GM19351 (cell line): ENCODE results near the gene TBC1D13.
"Not testable (repeated sequence)": the region's sequence is repeated elsewhere in the genome, so short reads cannot be mapped to it uniquely, and the experiment has no call there.

Experiments
- ATAC-seq: cut with Tn5 transposase; IDR thresholded peaks from one replicate; pipeline ENCODE4 v1.9.1; 2021; ENCODE audit warnings: mild to moderate bottlenecking, moderate library complexity; ENCODE audit not compliant: unreplicated experiment

TBC1D13 gene

GRCh38 chr9:128786681-128787601 is at the start of gene TBC1D13:
Gene TBC1D13, plus strand, starts transcription at chr9:128787253. Its CDS starts 101 bp downstream, at chr9:128787354.
- ATAC-seq: peak; percentile 95

DNA sequence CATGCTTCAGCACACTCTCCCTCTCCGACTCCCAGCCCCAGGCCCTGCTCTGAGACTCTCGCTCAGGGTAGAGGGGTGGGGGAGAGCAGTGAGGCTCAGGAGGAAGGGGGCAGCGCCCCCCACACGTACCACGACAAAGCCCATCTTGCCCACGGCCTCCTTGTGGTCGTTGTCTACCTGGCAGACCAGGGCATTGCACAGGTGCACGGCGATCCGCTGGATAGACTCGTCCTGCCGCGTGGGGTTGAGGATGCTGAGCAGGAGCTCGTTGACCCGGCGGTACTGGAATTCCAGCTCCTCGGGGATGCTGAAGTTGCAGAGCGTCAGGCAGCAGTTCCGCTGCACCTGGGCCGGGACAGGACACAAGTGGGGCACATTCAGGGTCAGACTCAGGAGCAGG is 44.7 kb upstream of the TBC1D13 start:
- no peak for ATAC-seq

GRCh38 chr9:128743421-128743820 is 43.6 kb upstream of the TBC1D13 start:
- no peak for ATAC-seq

DNA sequence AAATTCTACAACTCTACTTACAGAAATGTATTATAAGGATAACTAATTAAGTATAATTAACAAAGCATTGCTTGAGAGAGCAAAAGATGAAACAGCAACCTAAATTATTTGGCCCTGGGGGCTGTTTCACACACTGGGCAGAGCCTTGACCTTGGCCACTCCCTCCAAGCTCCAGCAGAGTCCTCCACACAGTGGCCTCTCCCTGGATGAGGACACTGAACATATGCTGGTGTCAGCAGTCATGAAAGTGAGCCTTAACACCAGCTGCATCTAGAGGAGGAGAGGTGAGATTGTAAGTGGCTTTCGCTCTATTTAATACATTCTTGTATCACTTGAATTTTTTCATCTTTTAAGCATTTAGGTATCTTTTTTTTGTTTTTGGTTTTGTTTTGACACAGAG is 39.8 kb upstream of the TBC1D13 start:
- no peak for ATAC-seq

- ATAC-seq: no peak
These were observed 36.0 kb upstream of the TBC1D13 start for GRCh38 chr9:128750926-128751595.

- no peak for ATAC-seq
These were observed 33.4 kb upstream of the TBC1D13 start for GRCh38 chr9:128753627-128754026.

GRCh38 chr9:128757602-128758001 is 29.5 kb upstream of the TBC1D13 start:
- ATAC-seq: no peak

DNA sequence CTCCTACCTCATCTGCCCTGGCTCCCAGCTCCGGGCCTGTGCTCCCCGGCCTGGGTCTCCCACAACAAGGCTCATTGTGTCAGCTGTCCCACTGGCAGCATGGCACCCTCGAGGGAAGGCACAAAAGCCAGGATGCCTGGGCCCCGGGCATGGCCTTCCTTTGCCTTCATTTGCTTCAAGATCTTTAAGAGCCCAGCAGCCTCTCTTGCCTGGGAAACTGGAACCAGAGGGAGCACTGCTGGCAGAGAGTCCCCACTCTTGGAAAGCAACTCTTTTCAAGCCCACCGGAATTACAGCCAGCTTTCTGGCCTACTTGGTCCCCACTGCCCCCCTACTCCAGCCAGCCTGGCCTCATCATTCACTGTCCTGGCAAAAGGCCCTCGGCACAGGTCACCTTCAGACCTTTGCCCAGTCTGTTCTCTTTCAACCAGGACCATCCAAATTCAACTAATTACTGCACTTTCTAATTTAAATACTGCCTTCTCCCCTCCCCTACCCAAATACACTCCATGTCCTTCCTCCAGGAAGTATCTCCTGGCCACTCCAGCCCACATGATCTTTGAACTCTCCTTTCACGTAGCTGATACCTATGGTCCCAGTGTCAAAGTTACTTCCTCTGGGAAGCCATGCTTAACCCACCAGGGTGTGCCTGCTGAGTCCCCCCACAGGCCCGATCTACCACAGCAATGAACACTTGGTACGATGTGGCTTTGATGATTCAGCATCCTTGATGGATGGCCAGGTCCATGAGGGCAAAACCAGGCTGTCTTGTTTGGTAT is 24.2 kb upstream of the TBC1D13 start:
- no peak for ATAC-seq

DNA sequence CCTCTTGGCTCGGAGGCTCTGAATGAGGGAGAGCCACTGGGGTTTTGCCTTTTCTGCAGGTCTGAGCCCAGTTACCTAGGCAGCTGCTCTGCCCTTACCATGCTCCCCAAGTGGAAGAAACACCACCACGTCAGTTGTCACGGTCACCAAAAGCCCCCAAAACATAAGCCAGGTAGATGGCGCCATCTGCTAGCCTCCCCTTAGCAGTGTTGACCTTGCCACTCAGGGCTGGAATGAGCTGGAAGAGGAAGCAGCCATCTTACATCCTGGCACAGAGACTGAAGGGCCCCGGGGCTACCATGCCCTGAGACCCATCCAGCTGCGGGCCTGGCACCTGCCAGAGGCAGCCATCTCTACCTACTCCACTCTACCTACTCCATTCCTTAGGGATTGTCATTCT is 22.7 kb upstream of the TBC1D13 start:
- no peak for ATAC-seq

DNA sequence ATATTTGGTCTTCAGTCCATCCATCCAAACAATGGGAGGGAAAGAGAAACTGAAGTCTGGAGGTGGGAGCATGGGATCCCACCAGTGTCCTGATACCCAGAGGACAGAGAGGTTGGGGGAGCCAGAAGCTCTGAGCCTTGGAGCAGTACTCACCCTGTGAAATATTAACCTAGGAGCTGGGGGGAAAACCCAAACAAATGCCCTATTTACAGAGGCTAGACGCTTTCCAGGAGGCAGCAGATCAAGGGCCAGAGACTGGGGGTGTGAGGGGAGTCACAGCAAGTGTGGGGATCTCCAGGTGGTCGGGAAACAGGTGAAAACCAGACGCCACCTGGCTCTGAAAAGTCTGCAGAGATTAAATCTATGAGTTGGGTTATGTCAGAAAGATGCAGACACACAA is 21.6 kb upstream of the TBC1D13 start:
- ATAC-seq: no peak

- no peak for ATAC-seq
These were observed 18.4 kb upstream of the TBC1D13 start for GRCh38 chr9:128768606-128769005.

DNA sequence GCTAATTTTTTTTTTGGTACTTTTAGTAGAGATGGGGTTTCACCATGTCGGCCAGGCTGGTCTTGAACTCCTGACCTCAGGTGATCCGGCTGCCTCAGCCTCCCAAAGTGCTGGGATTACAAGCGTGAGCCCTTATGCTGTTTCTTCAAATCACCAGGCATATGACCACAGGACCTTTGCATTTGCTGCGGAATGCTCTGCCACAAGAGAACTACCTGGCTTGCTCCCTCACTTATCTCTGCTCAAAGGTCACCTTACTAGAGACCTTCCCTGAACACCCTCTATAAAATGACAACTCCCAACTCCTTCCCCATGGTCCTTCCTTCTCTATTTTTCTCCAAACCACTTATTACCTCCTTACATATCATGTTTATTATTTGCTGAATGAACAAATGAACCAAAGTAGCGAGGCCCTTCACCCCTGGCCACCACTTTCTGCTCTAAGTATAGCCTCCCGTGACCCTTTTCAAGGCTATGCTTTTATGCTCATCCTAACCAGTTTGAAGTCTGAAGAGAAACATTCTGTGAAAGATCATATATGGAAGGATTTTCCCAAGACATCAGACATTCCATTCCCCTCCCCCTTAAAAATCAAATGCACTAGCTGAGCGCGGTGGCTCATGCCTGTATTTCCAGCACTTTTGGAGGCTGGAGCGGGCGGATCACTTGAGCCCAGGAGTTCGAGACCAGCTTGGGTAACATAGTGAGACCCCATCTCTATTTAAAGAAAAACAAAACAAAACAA is 16.6 kb upstream of the TBC1D13 start:
- no peak for ATAC-seq

- peak; percentile 14 for ATAC-seq
These were observed 15.8 kb upstream of the TBC1D13 start for GRCh38 chr9:128771094-128771721.

DNA sequence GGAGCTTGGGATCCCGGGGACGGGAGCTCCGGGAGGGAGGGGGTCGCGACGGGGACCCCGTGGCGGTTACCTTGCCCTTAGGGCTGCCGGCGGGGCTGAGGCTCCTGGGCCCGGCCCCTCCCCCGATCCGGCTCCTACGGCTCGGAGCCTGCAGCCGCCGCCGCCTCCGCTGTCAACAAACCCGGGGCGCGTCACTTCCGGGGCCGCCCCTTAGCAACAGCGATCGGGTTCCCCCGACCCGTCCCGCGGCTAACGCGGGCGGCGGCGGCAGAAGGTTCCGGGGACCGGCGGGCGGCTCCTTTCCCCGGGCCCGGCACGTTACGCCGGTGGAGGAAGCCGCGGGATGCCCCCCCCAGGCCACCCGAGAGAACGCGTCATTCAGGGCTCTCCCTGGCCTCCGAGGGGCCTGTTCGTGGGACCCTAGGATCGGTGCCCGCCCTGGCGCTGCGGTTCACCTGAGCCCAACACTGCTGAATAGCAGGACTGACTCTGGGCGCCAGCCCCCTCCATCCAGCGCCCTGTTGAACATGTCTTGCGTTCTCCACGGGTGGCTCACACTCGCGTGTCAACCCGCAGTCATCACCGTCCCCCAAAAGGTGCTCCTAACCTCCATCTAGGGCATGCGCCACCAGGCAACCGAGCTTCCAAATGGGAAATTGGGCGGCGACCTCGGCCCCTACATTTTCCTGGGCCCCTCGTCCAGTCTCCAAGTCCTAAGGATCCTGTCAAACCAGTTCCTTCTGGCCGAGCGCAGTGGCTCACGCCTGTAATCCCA is 15.1 kb upstream of the TBC1D13 start, which contains the start of gene ZER1:
TSS of gene ZER1 (minus strand) at position 183 of the 775 bp plus-strand sequence. CDS start 16,362 bp downstream, outside the sequence.
- peak; percentile 91 for ATAC-seq

DNA sequence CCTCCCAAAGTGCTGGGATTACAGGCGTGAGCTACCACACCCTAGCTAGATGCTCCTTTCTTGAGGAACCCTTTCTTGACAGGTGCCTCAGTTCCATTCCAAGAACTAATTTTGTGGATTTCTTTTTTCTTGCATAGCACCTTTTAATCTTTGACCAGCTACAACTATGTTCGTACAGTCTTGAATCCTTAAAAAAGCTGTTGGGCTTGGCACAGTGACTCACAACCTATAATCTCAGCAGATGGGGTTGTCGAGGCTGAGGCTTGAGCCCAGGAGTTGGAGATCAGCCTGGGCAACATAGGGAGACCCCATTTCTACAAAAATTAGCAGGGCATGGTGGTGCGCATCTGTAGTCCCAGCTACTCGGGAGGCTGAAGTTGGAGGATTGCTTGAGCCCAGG is 14.0 kb upstream of the TBC1D13 start:
- ATAC-seq: no peak

GRCh38 chr9:128774804-128775203 is 12.2 kb upstream of the TBC1D13 start:
- no peak for ATAC-seq

DNA sequence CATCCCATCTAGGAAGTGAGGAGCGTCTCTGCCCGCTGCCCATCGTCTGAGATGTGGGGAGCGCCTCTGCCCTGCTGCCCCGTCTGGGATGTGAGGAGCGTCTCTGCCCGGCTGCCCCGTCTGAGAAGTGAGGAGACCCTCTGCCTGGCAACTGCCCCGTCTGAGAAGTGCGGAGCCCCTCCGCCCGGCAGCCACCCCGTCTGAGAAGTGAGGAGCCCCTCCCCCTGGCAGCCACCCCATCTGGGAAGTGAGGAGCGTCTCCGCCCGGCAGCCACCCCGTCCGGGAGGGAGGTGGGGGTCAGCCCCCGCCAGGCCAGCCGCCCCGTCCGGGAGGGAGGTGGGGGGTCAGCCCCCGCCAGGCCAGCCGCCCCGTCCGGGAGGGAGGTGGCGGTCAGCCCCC is 7.0 kb upstream of the TBC1D13 start:
- not testable (repeated sequence) for ATAC-seq

DNA sequence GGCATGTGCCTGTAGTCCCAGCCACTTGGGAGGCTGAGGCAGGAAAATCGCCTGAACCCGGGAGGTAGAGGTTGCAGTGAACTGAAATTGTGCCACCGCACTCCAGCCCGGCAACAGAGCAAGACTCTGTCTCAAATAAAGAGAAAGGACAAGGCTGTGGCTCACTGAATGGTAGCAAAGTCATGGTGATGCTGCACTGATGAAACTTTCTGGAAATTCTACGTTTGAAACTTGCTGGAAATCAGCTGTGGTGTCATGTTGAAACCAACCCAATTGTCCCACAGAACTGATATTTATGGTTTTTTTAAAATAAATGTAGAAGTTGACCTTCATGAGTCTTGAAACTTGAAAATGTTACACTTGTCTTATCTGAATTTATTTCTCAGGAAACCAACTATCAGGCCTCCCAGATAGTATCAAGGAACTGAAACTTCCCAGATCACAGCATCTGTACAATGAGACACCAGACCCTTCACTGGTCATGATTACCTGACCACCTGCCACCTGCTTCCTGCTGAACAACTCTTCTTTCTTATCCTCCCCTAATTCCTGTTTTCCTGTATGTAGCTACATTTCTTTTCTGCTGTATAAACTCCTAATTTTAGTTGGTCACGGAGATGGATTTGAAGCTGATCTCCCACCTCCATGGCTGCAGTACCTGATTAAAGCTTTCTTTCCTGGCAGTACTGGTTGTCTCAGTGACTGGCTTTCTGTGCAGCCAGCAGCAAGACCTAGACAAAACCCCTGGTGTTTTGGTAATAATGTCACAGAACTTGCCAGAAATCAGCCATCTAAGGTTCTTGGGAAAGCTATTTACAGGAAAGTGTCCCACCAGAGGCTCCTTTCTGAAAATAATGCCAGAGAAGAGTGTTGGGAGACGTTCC is 5.6 kb upstream of the TBC1D13 start:
- ATAC-seq: no peak
